Endothelial cell of umbilical vein (primary cell): ENCODE results near the gene ABCC11. TPM values are rescaled to one million over a fixed set of nuclear protein-coding genes. Genes with fewer than 3 reads are reported as not detected.

Source experiments
- BruUV-seq: library from RNA; stranded (reverse); fragments of 400-500 nt; replicated peaks from 2 replicates; lab custom pipeline; 2021; lab: Mats Ljungman, UMichigan
- CTCF ChIA-PET: fragments of 300-600, 350-600 bp; sonication (Branson Sonifier 250); formaldehyde crosslinking; loops from one replicate; lab custom pipeline; 2021; ENCODE audit warnings: antibody characterized with exemption, inconsistent platforms; lab: Charles Lee
- POLR2A ChIA-PET: fragments of 300-600, 350-600 bp; sonication (Branson Sonifier 250); formaldehyde crosslinking; loops from one replicate; lab custom pipeline; 2021; ENCODE audit warnings: antibody characterized with exemption, inconsistent platforms; lab: Charles Lee
- DNase-seq: peaks from one replicate; pipeline ENCODE4 v3.0.0-alpha.2; 2011; ENCODE audit warnings: low read depth, low spot score
- FAIRE-seq: peaks from 2 replicates; lab custom pipeline; 2011; peaks lifted over from hg19 to GRCh38; lab: Jason Lieb, UNC
- H2AFZ ChIP-seq: 2 replicates; pipeline ENCODE4 v1.6.0; 2012; ENCODE audit warnings: low read depth, low read length, control low read depth, inconsistent platforms
- H3K27ac ChIP-seq: 2 replicates; pipeline ENCODE4 v1.5.1; 2011; ENCODE audit warnings: low read depth, mild to moderate bottlenecking, control low read depth, low read length, moderate library complexity; ENCODE audit not compliant: insufficient read depth
- H3K27me3 ChIP-seq, 2 experiments: 2 replicates each; pipeline versions ENCODE4 v1.6.0 to v1.6.1; 2011; ENCODE audit warnings: low read length in 2 of 2, mixed read lengths in 1 of 2; ENCODE audit not compliant: control insufficient read depth in 2 of 2, insufficient read depth in 2 of 2
- H3K36me3 ChIP-seq, 2 experiments: 2 replicates in 1 of 2; 3 replicates in 1 of 2; pipeline ENCODE4 v1.5.1; 2011; ENCODE audit warnings: low read length in 2 of 2, mild to moderate bottlenecking in 1 of 2, moderate library complexity in 1 of 2; ENCODE audit not compliant: control insufficient read depth in 2 of 2, insufficient read depth in 2 of 2; ENCODE audit errors: extremely low read depth in 1 of 2
- H3K4me1 ChIP-seq: 3 replicates; pipeline ENCODE4 v1.5.1; 2011; ENCODE audit warnings: mild to moderate bottlenecking, low read length; ENCODE audit not compliant: control insufficient read depth, insufficient read depth; ENCODE audit errors: extremely low read depth
- H3K4me2 ChIP-seq: 2 replicates; pipeline ENCODE4 v1.6.1; 2011; ENCODE audit warnings: low read length, control low read depth, mixed read lengths; ENCODE audit not compliant: insufficient read depth
- H3K4me3 ChIP-seq, 3 experiments: fragments of 200-600 bp in 1 of 3; sonication (generic), shearing (Covaris generic) in 1 of 3; replicated peaks in 1 of 3; 2 replicates each; pipeline ENCODE4 v1.5.1; 2011 to 2016; ENCODE audit warnings: control low read depth in 3 of 3, low read length in 3 of 3, mild to moderate bottlenecking in 2 of 3, inconsistent platforms in 1 of 3, low read depth in 1 of 3, moderate library complexity in 1 of 3; ENCODE audit not compliant: insufficient read depth in 1 of 3
- H3K79me2 ChIP-seq: 2 replicates; pipeline ENCODE4 v1.6.0; 2012; ENCODE audit warnings: low read length, inconsistent platforms; ENCODE audit not compliant: control insufficient read depth, insufficient read depth
- H3K9ac ChIP-seq: replicated peaks from 2 replicates; pipeline ENCODE3; 2011; ENCODE audit warnings: low read length, control low read depth; ENCODE audit not compliant: insufficient read depth; ENCODE audit errors: extremely low read depth
- H3K9me1 ChIP-seq: replicated peaks from 3 replicates; pipeline ENCODE4 v1.6.0; 2011; ENCODE audit warnings: mild to moderate bottlenecking, low read length; ENCODE audit not compliant: control insufficient read depth, insufficient read depth; ENCODE audit errors: extremely low read depth
- H3K9me3 ChIP-seq: replicated peaks from 2 replicates; pipeline ENCODE4 v1.5.1; 2012; ENCODE audit warnings: low read length, inconsistent platforms; ENCODE audit not compliant: control insufficient read depth, insufficient read depth
- H4K20me1 ChIP-seq: replicated peaks from 2 replicates; pipeline ENCODE3; 2011; ENCODE audit warnings: mild to moderate bottlenecking, low read length; ENCODE audit not compliant: control insufficient read depth, insufficient read depth; ENCODE audit errors: extremely low read depth
- EZH2 ChIP-seq: IDR thresholded peaks from 2 replicates; pipeline ENCODE4 v1.6.1; 2012; ENCODE audit warnings: borderline replicate concordance, low read depth, mild to moderate bottlenecking, moderate library complexity, low read length, inconsistent platforms; ENCODE audit not compliant: severe bottlenecking
- FOS ChIP-seq: IDR thresholded peaks from 2 replicates; pipeline ENCODE4 v1.6.1; 2011; ENCODE audit warnings: mild to moderate bottlenecking, low read length, moderate library complexity, borderline replicate concordance; ENCODE audit not compliant: insufficient read depth
- GATA2 ChIP-seq: IDR thresholded peaks from 2 replicates; pipeline ENCODE4 v1.7.0; 2011; ENCODE audit warnings: low read depth, mild to moderate bottlenecking, moderate library complexity, mixed read lengths, low read length; ENCODE audit not compliant: insufficient read length, insufficient read depth
- JUN ChIP-seq: IDR thresholded peaks from 2 replicates; pipeline ENCODE4 v1.6.1; 2011; ENCODE audit warnings: borderline replicate concordance, low read depth; ENCODE audit not compliant: insufficient read length, insufficient read depth
- MYC ChIP-seq: IDR thresholded peaks from one replicate; pipeline ENCODE4 v1.6.1; 2011; ENCODE audit warnings: mild to moderate bottlenecking, low read depth, low read length
- POLR2A ChIP-seq: IDR thresholded peaks from 2 replicates; pipeline ENCODE4 v1.6.1; 2012; ENCODE audit warnings: low read depth, mild to moderate bottlenecking, control low read depth, low read length
- POLR2AphosphoS5 ChIP-seq: IDR thresholded peaks from 2 replicates; pipeline ENCODE4 v1.6.1; 2012; ENCODE audit warnings: low read depth, mild to moderate bottlenecking, control low read depth, low read length, moderate library complexity; ENCODE audit not compliant: insufficient read depth
- dilution Hi-C: fragments of 300-500 bp; cut with MboI; formaldehyde crosslinking; loops from one replicate; pipeline ENCODE4 v1.15.0; 2019; ENCODE audit warnings: low sequenced_read_pairs; ENCODE audit not compliant: extremely low pct_ligation_motif_present
- intact Hi-C: fragments of 100-400 bp; cut with micrococcal nuclease; formaldehyde crosslinking; loops from one replicate; pipeline ENCODE4 v1.10.0; 2022
- polyA plus RNA-seq, 4 experiments: library from polyadenylated mRNA; depleted of rRNA in 3 of 4; stranded (reverse) in 3 of 4; unstranded in 1 of 4; fragments of >200 nt; gene quantifications; 2 replicates each; pipeline versions ENCODE4 v1.2.1 to v1.2.3, GENCODE V29; 2011 to 2012; ENCODE audit warnings: missing spikeins in 1 of 4
- total RNA-seq: library from RNA; stranded (reverse); gene quantifications from 2 replicates; pipeline ENCODE4 v1.2.3, GENCODE V29; 2021
- TF ChIP-seq, protein P1 (sequence below), 2 donors: IDR thresholded peaks; 1 replicate in 1 of 2; 2 replicates in 1 of 2; pipeline ENCODE4 v1.5.1; 2011; ENCODE audit warnings: low read length in 2 of 2, mild to moderate bottlenecking in 2 of 2, moderate library complexity in 2 of 2, control low read depth in 1 of 2, inconsistent platforms in 1 of 2, low read depth in 1 of 2; ENCODE audit not compliant: insufficient read depth in 1 of 2; ENCODE audit errors: extremely low read depth in 1 of 2
- TF ChIP-seq, protein P2 (sequence below): IDR thresholded peaks from 2 replicates; pipeline ENCODE4 v1.6.1; 2011; ENCODE audit not compliant: insufficient read depth, insufficient read length

The ABCC11 gene
- total and polyA plus RNA-seq, 2 donors (not counting 3 experiments of a cell fraction or from before 2014, with no cell fraction given), result 0.08 TPM; not detected in 1

DNA sequence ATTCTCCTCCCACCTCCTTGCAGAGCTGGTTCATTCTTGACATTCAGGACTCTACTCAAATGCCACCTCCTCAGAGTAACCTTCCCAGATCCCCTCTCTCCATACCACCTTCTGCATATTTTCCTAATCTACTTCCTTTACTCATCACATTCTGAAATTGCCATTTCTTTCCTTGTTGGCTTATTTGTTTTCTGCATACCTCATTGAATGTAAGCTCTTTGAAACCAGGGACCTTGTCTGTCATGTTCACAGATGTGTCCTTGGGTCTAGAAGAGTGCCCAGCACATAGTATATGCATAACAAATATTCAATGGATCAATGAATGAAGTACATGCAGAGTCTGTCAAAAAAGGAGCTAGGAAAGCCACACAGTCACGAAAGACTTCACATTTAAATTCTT, 11.1 kb downstream of the ABCC11 start:
- H3K9me3 ChIP-seq, result no peaks in the 10 kb centered on the region
- H3K4me2 ChIP-seq, result no peak overlapping the region
- dilution Hi-C loops, result no loop called here
- no peaks in the 10 kb centered on the region for H3K79me2 ChIP-seq
- FAIRE-seq (no peak), DNase-seq (no peak)
- no TSS peak for BruUV-seq
- H3K27me3 ChIP-seq, result peaks cover 0 to 2% of the 10 kb centered on the region in 2 experiments
- no peaks in the 10 kb centered on the region for H4K20me1 ChIP-seq
- H3K36me3 ChIP-seq, result no peaks in the 10 kb centered on the region
- no peaks in the 10 kb centered on the region for H3K9me1 ChIP-seq
- CTCF ChIA-PET, result interaction anchor here (1.9 to 2.6 kb wide), 2 partner anchors 387 to 394 kb away, joined by 10 to 11 read pairs; no protein-coding TSS in a partner anchor
- H2AFZ ChIP-seq, result no peak overlapping the region
- no peak overlapping the region for H3K4me3 ChIP-seq
- H3K27ac ChIP-seq, result no peak overlapping the region
- intact Hi-C loops, result no loop called here
- H3K9ac ChIP-seq, result no peak overlapping the region
- H3K4me1 ChIP-seq, result no peaks in the 10 kb centered on the region
- TF ChIP-seq POLR2AphosphoS5, result no peak
- TF ChIP-seq MYC, result no peak
- TF ChIP-seq, protein P1, sequence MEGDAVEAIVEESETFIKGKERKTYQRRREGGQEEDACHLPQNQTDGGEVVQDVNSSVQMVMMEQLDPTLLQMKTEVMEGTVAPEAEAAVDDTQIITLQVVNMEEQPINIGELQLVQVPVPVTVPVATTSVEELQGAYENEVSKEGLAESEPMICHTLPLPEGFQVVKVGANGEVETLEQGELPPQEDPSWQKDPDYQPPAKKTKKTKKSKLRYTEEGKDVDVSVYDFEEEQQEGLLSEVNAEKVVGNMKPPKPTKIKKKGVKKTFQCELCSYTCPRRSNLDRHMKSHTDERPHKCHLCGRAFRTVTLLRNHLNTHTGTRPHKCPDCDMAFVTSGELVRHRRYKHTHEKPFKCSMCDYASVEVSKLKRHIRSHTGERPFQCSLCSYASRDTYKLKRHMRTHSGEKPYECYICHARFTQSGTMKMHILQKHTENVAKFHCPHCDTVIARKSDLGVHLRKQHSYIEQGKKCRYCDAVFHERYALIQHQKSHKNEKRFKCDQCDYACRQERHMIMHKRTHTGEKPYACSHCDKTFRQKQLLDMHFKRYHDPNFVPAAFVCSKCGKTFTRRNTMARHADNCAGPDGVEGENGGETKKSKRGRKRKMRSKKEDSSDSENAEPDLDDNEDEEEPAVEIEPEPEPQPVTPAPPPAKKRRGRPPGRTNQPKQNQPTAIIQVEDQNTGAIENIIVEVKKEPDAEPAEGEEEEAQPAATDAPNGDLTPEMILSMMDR (IDR thresholded peaks at IDR 0.05; ENCODE audit: extremely low read depth in 1 of 2, insufficient read depth in 1 of 2, low read depth in 1 of 2, low read length in 2 of 2), result no peak
- no peak for TF ChIP-seq EZH2
- POLR2A ChIA-PET, result no interaction called here

DNA sequence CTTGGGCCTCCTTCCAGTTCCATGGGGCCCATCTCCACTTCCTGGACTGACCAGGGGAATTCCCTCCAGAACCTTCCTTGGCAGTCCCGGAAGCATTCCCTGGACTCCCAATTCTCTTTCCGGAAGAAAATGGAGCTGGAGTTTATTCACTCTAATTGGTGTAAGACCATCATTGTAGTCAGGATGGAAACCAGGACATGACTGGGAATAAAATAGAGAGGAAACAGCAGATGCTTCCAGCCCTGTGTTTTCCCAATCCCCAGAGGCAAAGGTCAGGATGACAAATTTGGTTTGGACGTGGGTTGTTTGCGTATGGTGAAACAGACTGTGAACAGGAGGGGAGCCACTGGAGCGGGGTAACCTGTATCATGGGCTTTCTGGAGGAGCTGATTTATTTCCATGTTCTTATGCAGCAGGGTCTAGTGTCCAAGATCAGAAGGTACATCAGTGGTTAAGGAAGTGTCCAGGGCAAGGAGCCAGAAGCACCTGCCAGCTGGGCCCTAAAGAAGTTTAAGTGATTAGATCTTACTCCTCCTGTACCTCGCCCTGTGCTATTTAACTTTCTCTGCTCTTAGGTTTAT, 11.7 kb downstream of the ABCC11 start:
- POLR2A ChIA-PET, result no interaction called here
- no peak overlapping the region for H3K4me3 ChIP-seq

More for the DNA sequence above, 11.7 kb downstream of the ABCC11 start:
- no peak for TF ChIP-seq FOS
- TF ChIP-seq, protein P1 (IDR thresholded peaks at IDR 0.05; ENCODE audit: extremely low read depth in 1 of 2, insufficient read depth in 1 of 2, low read depth in 1 of 2, low read length in 2 of 2), result no peak
- no peak for TF ChIP-seq EZH2
- no peak for TF ChIP-seq GATA2
- no peak for TF ChIP-seq JUN
- no peak for TF ChIP-seq POLR2AphosphoS5
- TF ChIP-seq POLR2A, result no peak
- no peak for TF ChIP-seq MYC
- TF ChIP-seq, protein P2, sequence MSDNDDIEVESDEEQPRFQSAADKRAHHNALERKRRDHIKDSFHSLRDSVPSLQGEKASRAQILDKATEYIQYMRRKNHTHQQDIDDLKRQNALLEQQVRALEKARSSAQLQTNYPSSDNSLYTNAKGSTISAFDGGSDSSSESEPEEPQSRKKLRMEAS, result no peak
- no peak for DNase-seq
- Histone ChIP-seq H3K4me2 (no peak overlapping the region), H4K20me1 (no peaks in the 10 kb centered on the region), H2AFZ (no peak overlapping the region), H3K27me3 (peaks cover 0 to 2% of the 10 kb centered on the region in 2 experiments), H3K9me1 (no peaks in the 10 kb centered on the region), H3K79me2 (no peaks in the 10 kb centered on the region), H3K9me3 (no peaks in the 10 kb centered on the region), H3K27ac (no peak overlapping the region), H3K9ac (no peak overlapping the region), H3K4me1 (no peaks in the 10 kb centered on the region), H3K36me3 (no peaks in the 10 kb centered on the region)
- CTCF ChIA-PET, result interaction anchor here (1.9 to 2.6 kb wide), 2 partner anchors 388 to 395 kb away, joined by 10 to 11 read pairs; no protein-coding TSS in a partner anchor
- BruUV-seq, result no TSS peak
- intact Hi-C loops (no loop called here), dilution Hi-C loops (no loop called here)
- no peak for FAIRE-seq
